ENCODE results near the gene CLEC4F. TPM values are rescaled to one million over a fixed set of nuclear protein-coding genes. Genes with fewer than 3 reads are reported as not detected.

Gene CLEC4F
- total and polyA plus RNA-seq, 3 donors from 2014 or later = 0.31 to 2.6 (median 0.79) TPM

DNA sequence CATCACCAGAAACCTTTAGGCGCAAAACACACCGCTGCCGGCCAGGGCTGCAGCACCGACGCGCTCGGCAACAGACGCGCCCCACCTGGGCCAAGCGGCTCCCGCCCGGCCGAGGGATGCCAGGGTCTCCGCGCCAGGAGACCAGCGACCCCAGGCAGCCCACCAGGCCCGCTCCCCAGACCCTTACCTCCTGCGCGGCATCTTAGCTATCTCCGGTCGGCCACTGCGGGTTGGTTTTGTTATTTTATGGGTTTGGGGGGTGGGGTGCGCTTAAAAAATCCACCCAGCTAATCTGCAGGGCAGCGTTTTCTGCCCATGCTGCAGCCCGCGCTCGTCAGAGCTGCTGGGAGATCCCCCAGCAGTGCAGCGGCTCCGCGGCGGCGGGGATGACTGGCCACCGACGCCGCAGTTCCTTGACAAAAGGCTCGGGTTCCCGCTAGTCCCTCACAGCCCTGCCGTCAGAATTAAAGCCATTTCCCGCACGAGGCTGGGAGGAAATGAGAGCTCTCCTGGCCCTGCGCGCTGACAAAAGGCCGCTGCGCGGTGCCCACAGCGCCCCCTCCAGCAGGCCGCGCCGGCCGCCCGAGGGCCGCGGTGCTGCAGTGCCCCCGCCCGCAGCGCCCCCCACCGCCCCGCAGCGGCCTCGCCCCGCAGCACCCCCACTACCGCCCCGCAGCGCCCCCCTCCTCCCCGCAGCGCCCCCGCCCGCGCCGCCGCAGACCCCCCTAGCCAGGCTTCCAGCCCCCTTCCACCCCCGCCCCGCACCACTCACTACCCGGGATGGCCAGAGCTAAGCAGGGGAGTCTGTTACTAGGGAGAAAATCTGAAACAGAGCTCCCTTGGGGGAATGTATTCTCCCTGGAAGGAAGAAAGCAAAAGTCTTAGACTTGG lies 52.5 kb downstream of the CLEC4F start, which contains the start of gene ADD2:
ADD2 (minus strand) TSS at position 502 of the 891 bp plus-strand sequence. CDS start 61,792 bp downstream, outside the sequence.
- Histone ChIP-seq H3K27me3 (no peaks in the 10 kb centered on the region), H3K36me3 (ENCODE audit: low read depth, missing control alignments) (no peaks in the 10 kb centered on the region), H3K4me3 (peak within 1 kb of the TSS; percentile 46 to 57), H3K9me3 (no peaks in the 10 kb centered on the region), H3K4me1 (peaks cover 8% of the 10 kb centered on the region), H3K27ac (no peak within 1 kb of the TSS)
- intact Hi-C loops (cut with DNase I; ENCODE audit: low total_unique reads) = no loop called here
- DNase-seq = peak; percentile 30
- peak in 1 of 3 experiments; percentile 24 for TF ChIP-seq CTCF (IDR thresholded peaks at IDR 0.05)
- TF ChIP-seq POLR2A (IDR thresholded peaks at IDR 0.05) = no peak
- WGBS, 2 donors = 0 to 1% methylated on average over 1 to 61 of the region's 74 CpGs

DNA sequence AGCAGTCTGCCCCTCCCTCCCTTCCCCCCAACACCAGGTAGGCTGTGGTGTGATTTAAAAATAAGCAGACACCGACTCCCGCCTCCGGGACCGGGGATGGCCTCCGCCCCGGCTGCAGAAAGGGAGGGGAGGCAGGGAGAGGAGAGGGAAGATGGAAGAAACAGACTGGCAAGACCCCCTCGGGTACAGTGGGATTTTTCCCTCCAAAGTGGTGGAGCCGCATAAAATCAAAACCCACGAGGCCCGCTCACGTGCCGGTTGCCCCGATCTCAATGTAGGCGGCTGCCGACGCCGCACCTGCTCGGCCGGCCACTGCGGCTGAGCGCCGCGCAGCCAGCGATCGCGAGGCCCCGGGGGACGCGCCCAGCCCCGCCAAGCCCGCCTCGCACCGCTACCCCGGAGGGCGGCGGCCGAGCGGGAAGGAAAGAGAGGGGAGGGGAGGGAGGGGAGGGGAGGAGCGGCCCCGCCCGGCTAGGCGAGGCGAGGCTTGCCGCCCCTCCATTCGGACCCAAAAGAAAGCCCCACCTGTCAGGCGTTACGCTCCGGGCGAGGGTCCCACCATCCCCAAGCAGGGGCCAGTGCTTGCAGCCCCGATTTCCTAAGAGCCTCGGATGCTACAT lies 53.2 kb downstream of the CLEC4F start:
- H3K27ac ChIP-seq = no peak overlapping the region
- no peak for DNase-seq
- no peaks in the 10 kb centered on the region for H3K9me3 ChIP-seq
- H3K4me3 ChIP-seq = peak overlapping the region; percentile 46 to 57
- no peaks in the 10 kb centered on the region for H3K36me3 ChIP-seq (ENCODE audit: low read depth, missing control alignments)
- H3K27me3 ChIP-seq = no peaks in the 10 kb centered on the region
- peaks cover 8% of the 10 kb centered on the region for H3K4me1 ChIP-seq
- intact Hi-C loops (cut with DNase I; ENCODE audit: low total_unique reads) = no loop called here
- WGBS, 2 donors = 1 to 3% methylated on average over 38 of the region's 51 CpGs
- TF ChIP-seq CTCF (IDR thresholded peaks at IDR 0.05) (no peak), POLR2A (IDR thresholded peaks at IDR 0.05) (no peak)

- peak overlapping the region in 1 of 2 donors; percentile 57 for H3K4me3 ChIP-seq
- H3K27me3 ChIP-seq = no peaks in the 10 kb centered on the region
- H3K27ac ChIP-seq = no peak overlapping the region
- intact Hi-C loops (cut with DNase I; ENCODE audit: low total_unique reads) = no loop called here
- peaks cover 8% of the 10 kb centered on the region for H3K4me1 ChIP-seq
- 16 to 20% methylated on average over 7 of the region's 7 CpGs for WGBS, 2 donors
- no peak for DNase-seq
- H3K9me3 ChIP-seq = no peaks in the 10 kb centered on the region
- TF ChIP-seq CTCF (IDR thresholded peaks at IDR 0.05) = no peak
- TF ChIP-seq POLR2A (IDR thresholded peaks at IDR 0.05) = no peak
- no peaks in the 10 kb centered on the region for H3K36me3 ChIP-seq (ENCODE audit: low read depth, missing control alignments)
These were observed 53.9 kb downstream of the CLEC4F start for GRCh38 chr2:70766357-70767078.

DNA sequence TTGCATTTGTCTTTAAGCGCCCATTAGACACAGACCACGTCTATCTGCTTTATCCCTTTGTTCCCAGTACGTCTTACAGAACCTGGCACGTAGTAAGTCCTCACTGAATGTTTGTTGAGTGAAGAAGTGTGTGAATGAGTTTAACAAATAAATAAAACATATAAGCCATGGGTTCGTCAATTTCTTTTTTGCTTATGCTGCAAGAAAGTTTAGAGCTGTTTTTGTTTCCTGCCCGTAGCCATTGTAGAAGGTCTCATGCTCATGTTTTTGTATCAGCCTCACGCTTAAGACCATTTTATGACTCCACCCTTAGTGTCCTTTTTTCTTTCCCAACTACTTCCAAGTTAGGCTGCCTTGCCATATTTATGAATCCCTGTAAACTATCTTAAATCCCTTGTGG lies 54.9 kb downstream of the CLEC4F start:
- H3K4me1 ChIP-seq = peaks cover 8% of the 10 kb centered on the region
- H3K27ac ChIP-seq = no peak overlapping the region
- intact Hi-C loops (cut with DNase I; ENCODE audit: low total_unique reads) = no loop called here
- no peaks in the 10 kb centered on the region for H3K9me3 ChIP-seq
- DNase-seq = no peak
- TF ChIP-seq CTCF (IDR thresholded peaks at IDR 0.05) (no peak), POLR2A (IDR thresholded peaks at IDR 0.05) (no peak)
- WGBS, 2 donors = 91 to 93% methylated on average over 7 of the region's 7 CpGs
- H3K27me3 ChIP-seq = no peaks in the 10 kb centered on the region
- no peak overlapping the region for H3K4me3 ChIP-seq
- H3K36me3 ChIP-seq (ENCODE audit: low read depth, missing control alignments) = no peaks in the 10 kb centered on the region

Data from testis (tissue), 3 donors.